Bone marrow (tissue), 2 donors: ENCODE measurements around the gene LIN7A.
"Not testable (repeated sequence)": the region's sequence is repeated elsewhere in the genome, so short reads cannot be mapped to it uniquely, and the experiment has no call there.

Experiments
- DNase-seq, 2 donors: peaks; one replicate each; lab custom pipeline; 2025; lab: John Stamatoyannopoulos, UW

Gene LIN7A

GRCh38 chr12:80920006-80920405, 17.7 kb downstream of the LIN7A start:
- DNase-seq, result no peak

- no peak for DNase-seq
Measured at GRCh38 chr12:80917651-80918050, 20.1 kb downstream of the LIN7A start.

GRCh38 chr12:80912901-80913770, 24.6 kb downstream of the LIN7A start:
- DNase-seq, result no peak

- DNase-seq, result no peak
Measured at GRCh38 chr12:80909370-80909769, 28.4 kb downstream of the LIN7A start.

GRCh38 chr12:80902711-80903110, 35.0 kb downstream of the LIN7A start:
- DNase-seq, result no peak

- no peak for DNase-seq
Measured at GRCh38 chr12:80901661-80902060, 36.1 kb downstream of the LIN7A start.

GRCh38 chr12:80895240-80895639, 42.5 kb downstream of the LIN7A start:
- no peak for DNase-seq

- no peak for DNase-seq
Measured at GRCh38 chr12:80894179-80894578, 43.6 kb downstream of the LIN7A start.

- DNase-seq, result no peak
Measured at GRCh38 chr12:80892597-80893445, 44.9 kb downstream of the LIN7A start.

- no peak for DNase-seq
Measured at GRCh38 chr12:80884651-80885050, 53.1 kb downstream of the LIN7A start.

- DNase-seq, result no peak
Measured at GRCh38 chr12:80881106-80881505, 56.6 kb downstream of the LIN7A start.

- not testable (repeated sequence) for DNase-seq
Measured at GRCh38 chr12:80878452-80878851, 59.3 kb downstream of the LIN7A start.

- no peak for DNase-seq
Measured at GRCh38 chr12:80877721-80878265, 59.9 kb downstream of the LIN7A start.

- DNase-seq, result no peak
Measured at GRCh38 chr12:80872053-80872452, 65.7 kb downstream of the LIN7A start.

- no peak for DNase-seq
Measured at GRCh38 chr12:80869264-80869663, 68.5 kb downstream of the LIN7A start.

GRCh38 chr12:80868576-80868975, 69.2 kb downstream of the LIN7A start:
- no peak for DNase-seq

- no peak for DNase-seq
Measured at GRCh38 chr12:80867941-80868340, 69.8 kb downstream of the LIN7A start.

GRCh38 chr12:80864046-80864735, 73.5 kb downstream of the LIN7A start:
- no peak for DNase-seq

- DNase-seq, result no peak
Measured at GRCh38 chr12:80862531-80862930, 75.2 kb downstream of the LIN7A start.

GRCh38 chr12:80861641-80862378, 75.9 kb downstream of the LIN7A start:
- no peak for DNase-seq

GRCh38 chr12:80860928-80861327, 76.8 kb downstream of the LIN7A start:
- DNase-seq, result no peak
